PC-3 (cell line): ENCODE data around the gene RNU1-4. TPM values are rescaled to one million over a fixed set of nuclear protein-coding genes. Genes with fewer than 3 reads are reported as not detected.
"Not testable (repeated sequence)": the region's sequence is repeated elsewhere in the genome, so short reads cannot be mapped to it uniquely, and the experiment has no call there.

Experiments used
- ATAC-seq: fragments of 200-7000 bp; cut with Tn5 transposase; 2 replicates; pipeline ENCODE4 v1.9.1; 2020; ENCODE audit warnings: mild to moderate bottlenecking, moderate library complexity
- BruUV-seq: library from RNA; stranded (reverse); fragments of 400-500 nt; replicated peaks from 2 replicates; lab custom pipeline; 2021; lab: Mats Ljungman, UMichigan
- CTCF ChIA-PET: fragments of 300-600 bp; sonication (Branson Sonifier 250); formaldehyde crosslinking; loops from one replicate; lab custom pipeline; 2022; ENCODE audit warnings: antibody characterized with exemption; lab: Charles Lee
- POLR2A ChIA-PET: fragments of 300-600 bp; sonication (Branson Sonifier 250); formaldehyde crosslinking; loops from one replicate; lab custom pipeline; 2022; ENCODE audit warnings: antibody characterized with exemption; ENCODE audit not compliant: unreplicated experiment; lab: Charles Lee
- DNase-seq: peaks from one replicate; pipeline ENCODE4 v3.0.0-alpha.2; 2015
- H2AFZ ChIP-seq: fragments of 300-600 bp; sonication (generic); 2 replicates; pipeline ENCODE4 v1.6.0; 2016; ENCODE audit warnings: antibody characterized with exemption, low read length
- H3F3A ChIP-seq: fragments of 300-600 bp; sonication (generic); one replicate; pipeline ENCODE4 v1.6.0; 2017; ENCODE audit warnings: antibody characterized with exemption, low read length, control low read depth, mild to moderate bottlenecking; ENCODE audit not compliant: unreplicated experiment
- H3K27ac ChIP-seq: fragments of 300-600 bp; sonication (generic); 2 replicates; pipeline ENCODE4 v1.5.1; 2016; ENCODE audit warnings: mild to moderate bottlenecking, low read length
- H3K27me3 ChIP-seq: fragments of 300-600 bp; sonication (generic); 2 replicates; pipeline ENCODE4 v1.6.1; 2016; ENCODE audit warnings: low read length, mixed read lengths
- H3K36me3 ChIP-seq: fragments of 300-600 bp; sonication (generic); 2 replicates; pipeline ENCODE4 v1.6.1; 2016; ENCODE audit warnings: low read depth, mixed run types, low read length, mixed read lengths
- H3K4me1 ChIP-seq: fragments of 300-600 bp; sonication (generic); 2 replicates; pipeline ENCODE4 v1.5.1; 2016; ENCODE audit warnings: low read length; ENCODE audit not compliant: insufficient read depth
- H3K4me2 ChIP-seq: fragments of 300-600 bp; sonication (generic); 2 replicates; pipeline ENCODE4 v1.6.0; 2016; ENCODE audit warnings: low read length
- H3K4me3 ChIP-seq: fragments of 300-600 bp; sonication (generic); 2 replicates; pipeline ENCODE4 v1.5.1; 2016; ENCODE audit warnings: mild to moderate bottlenecking, low read length, mixed read lengths
- H3K79me2 ChIP-seq: fragments of 300-600 bp; sonication (generic); 2 replicates; pipeline ENCODE4 v1.6.1; 2017; ENCODE audit warnings: low read length, mixed read lengths
- H3K9ac ChIP-seq: fragments of 300-600 bp; sonication (generic); 2 replicates; pipeline ENCODE4 v1.6.0; 2016; ENCODE audit warnings: mild to moderate bottlenecking, low read length
- H3K9me2 ChIP-seq: fragments of 300-600 bp; sonication (generic); replicated peaks from 2 replicates; pipeline ENCODE4 v1.6.1; 2016; ENCODE audit warnings: mixed run types, low read length, mixed read lengths
- H3K9me3 ChIP-seq: fragments of 300-600 bp; sonication (generic); 2 replicates; pipeline ENCODE4 v1.6.1; 2016; ENCODE audit warnings: low read length, mixed read lengths
- H4K20me1 ChIP-seq: fragments of 300-600 bp; sonication (generic); 2 replicates; pipeline ENCODE4 v1.6.1; 2016; ENCODE audit warnings: low read length, mixed read lengths
- intact Hi-C: fragments of 100-400 bp; cut with micrococcal nuclease; formaldehyde crosslinking; loops from 2 replicates; pipeline ENCODE4 v1.9.0; 2023
- total RNA-seq: library from RNA; depleted of rRNA; stranded (reverse); fragments of >200 nt; gene quantifications from 2 replicates; pipeline ENCODE4 v1.2.3, GENCODE V29; 2014

The RNU1-4 gene
- total RNA-seq, 1 experiment from 2014 or later, result under 0.01 TPM

- H3K9me2 ChIP-seq, H3K36me3 ChIP-seq, CTCF ChIA-PET, H3K4me3 ChIP-seq, H3K79me2 ChIP-seq, H3K27me3 ChIP-seq, H3K9me3 ChIP-seq, intact Hi-C loops, H3F3A ChIP-seq, H2AFZ ChIP-seq, H3K27ac ChIP-seq, H3K9ac ChIP-seq, POLR2A ChIA-PET, H4K20me1 ChIP-seq, H3K4me1 ChIP-seq, BruUV-seq, H3K4me2 ChIP-seq, DNase-seq: not testable (repeated sequence)
- ATAC-seq, result peak; percentile 39; the same call in 1 of the 2 replicates
Observed at GRCh38 chr1:16748710-16749109, 8.4 kb downstream of the RNU1-4 start.

- H3F3A ChIP-seq, H3K27me3 ChIP-seq, H3K4me1 ChIP-seq, H3K36me3 ChIP-seq, H3K27ac ChIP-seq, H2AFZ ChIP-seq, H3K4me2 ChIP-seq, intact Hi-C loops, POLR2A ChIA-PET, DNase-seq, H3K4me3 ChIP-seq, H4K20me1 ChIP-seq, H3K9me2 ChIP-seq, H3K79me2 ChIP-seq, CTCF ChIA-PET, BruUV-seq, H3K9me3 ChIP-seq, H3K9ac ChIP-seq: not testable (repeated sequence)
- ATAC-seq, result peak; percentile 78
Observed at GRCh38 chr1:16749910-16750888, 9.9 kb downstream of the RNU1-4 start.

- intact Hi-C loops, ATAC-seq, POLR2A ChIA-PET: not testable (repeated sequence)
Observed at GRCh38 chr1:16752770-16753169, 12.5 kb downstream of the RNU1-4 start.

GRCh38 chr1:16755385-16755784 lies 15.1 kb downstream of the RNU1-4 start:
- H3K4me2 ChIP-seq, H3K4me3 ChIP-seq, H3K36me3 ChIP-seq, POLR2A ChIA-PET, H3K27me3 ChIP-seq, H3K9ac ChIP-seq, H3K79me2 ChIP-seq, H4K20me1 ChIP-seq, H3K27ac ChIP-seq, H3F3A ChIP-seq, intact Hi-C loops, H3K4me1 ChIP-seq, H2AFZ ChIP-seq, BruUV-seq, DNase-seq, H3K9me3 ChIP-seq, CTCF ChIA-PET, H3K9me2 ChIP-seq: not testable (repeated sequence)
- peak; percentile 73 for ATAC-seq

More at GRCh38 chr1:16752770-16753169, 12.5 kb downstream of the RNU1-4 start:
- H3F3A ChIP-seq, DNase-seq, H3K27ac ChIP-seq, H3K9me2 ChIP-seq, H3K36me3 ChIP-seq, H4K20me1 ChIP-seq, BruUV-seq, CTCF ChIA-PET, H3K79me2 ChIP-seq, H3K9ac ChIP-seq, H3K4me2 ChIP-seq, H3K27me3 ChIP-seq, H3K4me1 ChIP-seq, H3K4me3 ChIP-seq, H2AFZ ChIP-seq, H3K9me3 ChIP-seq: not testable (repeated sequence)

GRCh38 chr1:16755932-16756331 lies 15.6 kb downstream of the RNU1-4 start:
- H3K4me3 ChIP-seq, intact Hi-C loops, DNase-seq, H3K9ac ChIP-seq, H3K4me1 ChIP-seq, ATAC-seq, H2AFZ ChIP-seq, H3K4me2 ChIP-seq, POLR2A ChIA-PET, H3F3A ChIP-seq, H3K9me2 ChIP-seq, H3K36me3 ChIP-seq, H3K27ac ChIP-seq, H4K20me1 ChIP-seq, BruUV-seq, H3K9me3 ChIP-seq, CTCF ChIA-PET, H3K27me3 ChIP-seq, H3K79me2 ChIP-seq: not testable (repeated sequence)

- H4K20me1 ChIP-seq, H3K9ac ChIP-seq, H3K36me3 ChIP-seq, H3K79me2 ChIP-seq, H3K4me2 ChIP-seq, H2AFZ ChIP-seq, H3K27ac ChIP-seq, CTCF ChIA-PET, intact Hi-C loops, H3K4me1 ChIP-seq, H3K4me3 ChIP-seq, H3K9me2 ChIP-seq, BruUV-seq, H3F3A ChIP-seq, POLR2A ChIA-PET, DNase-seq, H3K27me3 ChIP-seq, H3K9me3 ChIP-seq: not testable (repeated sequence)
- ATAC-seq, result peak; percentile 55; the same call in 1 of the 2 replicates
Observed at GRCh38 chr1:16757574-16757973, 17.3 kb downstream of the RNU1-4 start.
